PC-9 (cell line): Measurements from ENCODE around the gene TRIM7. TPM values are rescaled to one million over a fixed set of nuclear protein-coding genes. Genes with fewer than 3 reads are reported as not detected.
"Not testable (repeated sequence)": the region's sequence is repeated elsewhere in the genome, so short reads cannot be mapped to it uniquely, and the experiment has no call there.

Experiments used
- BruUV-seq: library from RNA; stranded (reverse); fragments of 400-500 nt; replicated peaks from 2 replicates; lab custom pipeline; 2021; lab: Mats Ljungman, UMichigan
- CTCF ChIA-PET: fragments of 300-600 bp; sonication (Branson Sonifier 250); formaldehyde crosslinking; loops from one replicate; lab custom pipeline; 2022; ENCODE audit warnings: antibody characterized with exemption; lab: Charles Lee
- POLR2A ChIA-PET: fragments of 300-600 bp; sonication (Branson Sonifier 250); formaldehyde crosslinking; loops from one replicate; lab custom pipeline; 2022; ENCODE audit warnings: antibody characterized with exemption; ENCODE audit not compliant: unreplicated experiment; lab: Charles Lee
- DNase-seq, 2 experiments: peaks; one replicate each; pipeline versions ENCODE4 v3.0.0 to v3.0.0-alpha.2; 2015 to 2022; ENCODE audit warnings: mixed read lengths in 1 of 2
- H2AFZ ChIP-seq: fragments of 200-600 bp; sonication (generic); 2 replicates; pipeline ENCODE4 v1.8.1; 2017; ENCODE audit warnings: antibody characterized with exemption
- H3F3A ChIP-seq: fragments of 200-600 bp; sonication (generic); 2 replicates; pipeline ENCODE4 v1.8.1; 2017; ENCODE audit warnings: antibody characterized with exemption, mild to moderate bottlenecking, low read depth; ENCODE audit not compliant: insufficient read depth
- H3K27ac ChIP-seq: fragments of 200-600 bp; sonication (generic); 2 replicates; pipeline ENCODE4 v1.6.1; 2016; ENCODE audit warnings: mixed run types
- H3K27me3 ChIP-seq: fragments of 200-600 bp; sonication (generic); 2 replicates; pipeline ENCODE4 v1.6.1; 2016; ENCODE audit warnings: low read depth, mixed run types; ENCODE audit not compliant: insufficient read depth
- H3K36me3 ChIP-seq: fragments of 200-600 bp; sonication (generic); 2 replicates; pipeline ENCODE4 v1.6.1; 2016; ENCODE audit warnings: low read depth, mixed run types
- H3K4me1 ChIP-seq: fragments of 200-600 bp; sonication (generic); replicated peaks from 2 replicates; pipeline ENCODE4 v1.6.1; 2016; ENCODE audit warnings: mixed run types; ENCODE audit not compliant: insufficient read depth
- H3K4me2 ChIP-seq: fragments of 200-600 bp; sonication (generic); 2 replicates; pipeline ENCODE4 v1.6.1; 2017; ENCODE audit warnings: mixed run types
- H3K4me3 ChIP-seq: fragments of 200-600 bp; sonication (generic); 2 replicates; pipeline ENCODE4 v1.6.1; 2016; ENCODE audit warnings: mixed run types
- H3K79me2 ChIP-seq: fragments of 200-600 bp; sonication (generic); 2 replicates; pipeline ENCODE4 v1.6.1; 2017; ENCODE audit warnings: low read depth, mixed run types
- H3K9me2 ChIP-seq: fragments of 200-600 bp; sonication (generic); 2 replicates; pipeline ENCODE4 v1.8.1; 2017; ENCODE audit warnings: mild to moderate bottlenecking; ENCODE audit not compliant: insufficient read depth
- H3K9me3 ChIP-seq: fragments of 200-600 bp; sonication (generic); 2 replicates; pipeline ENCODE4 v1.8.1; 2016; ENCODE audit warnings: low read depth; ENCODE audit not compliant: insufficient read depth
- H4K20me1 ChIP-seq: fragments of 200-600 bp; sonication (generic); 2 replicates; pipeline ENCODE4 v1.8.1; 2017; ENCODE audit not compliant: insufficient read depth
- EZH2 ChIP-seq: fragments of 200-600 bp; sonication (generic); IDR thresholded peaks from 2 replicates; pipeline ENCODE4 v1.8.0; 2017; ENCODE audit warnings: antibody characterized with exemption, low read depth
- intact Hi-C: fragments of 100-400 bp; cut with micrococcal nuclease; formaldehyde crosslinking; loops from one replicate; pipeline ENCODE4 v1.10.0; 2022; ENCODE audit not compliant: unreplicated experiment
- total RNA-seq: library from RNA; stranded (reverse); gene quantifications from 2 replicates; pipeline ENCODE4 v1.2.3, GENCODE V29; 2021
- TF ChIP-seq, protein P1 (sequence below): fragments of 200-600 bp; sonication (generic); conservative IDR thresholded peaks from 2 replicates; pipeline ENCODE4 v1.6.1; 2017; ENCODE audit warnings: mixed run types, antibody characterized with exemption, mild to moderate bottlenecking, moderate library complexity

The TRIM7 gene
- total RNA-seq, 1 experiment from 2014 or later: 9.2 TPM

DNA sequence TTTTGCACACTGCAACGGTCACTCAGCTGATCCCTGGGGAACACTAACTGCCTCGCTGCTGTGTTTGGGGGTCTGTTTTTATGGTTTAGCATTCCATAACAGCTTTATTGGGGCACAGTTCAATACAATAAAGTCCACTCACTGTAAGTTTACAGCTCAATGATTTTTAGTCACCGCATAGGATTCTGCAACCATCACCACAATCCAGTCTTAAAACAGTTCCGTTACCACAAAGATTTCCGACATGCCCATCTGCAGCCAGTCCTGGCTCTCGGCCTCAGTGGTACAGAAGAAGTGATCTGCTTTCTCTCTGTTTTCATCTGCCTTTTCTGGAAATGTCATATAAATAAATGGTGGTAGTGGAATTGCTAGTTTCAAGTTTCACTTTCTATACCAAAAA is 34.0 kb downstream of the TRIM7 start:
- no peaks in the 10 kb centered on the region for H3K36me3 ChIP-seq
- no peaks in the 10 kb centered on the region for H3F3A ChIP-seq
- no peaks in the 10 kb centered on the region for H3K79me2 ChIP-seq
- POLR2A ChIA-PET: no interaction called here
- no peaks in the 10 kb centered on the region for H3K9me3 ChIP-seq
- no peaks in the 10 kb centered on the region for H3K27me3 ChIP-seq
- CTCF ChIA-PET: no interaction called here
- H3K4me3 ChIP-seq: no peak overlapping the region
- H3K4me2 ChIP-seq: no peak overlapping the region
- H2AFZ ChIP-seq: no peak overlapping the region
- TF ChIP-seq, protein P1, sequence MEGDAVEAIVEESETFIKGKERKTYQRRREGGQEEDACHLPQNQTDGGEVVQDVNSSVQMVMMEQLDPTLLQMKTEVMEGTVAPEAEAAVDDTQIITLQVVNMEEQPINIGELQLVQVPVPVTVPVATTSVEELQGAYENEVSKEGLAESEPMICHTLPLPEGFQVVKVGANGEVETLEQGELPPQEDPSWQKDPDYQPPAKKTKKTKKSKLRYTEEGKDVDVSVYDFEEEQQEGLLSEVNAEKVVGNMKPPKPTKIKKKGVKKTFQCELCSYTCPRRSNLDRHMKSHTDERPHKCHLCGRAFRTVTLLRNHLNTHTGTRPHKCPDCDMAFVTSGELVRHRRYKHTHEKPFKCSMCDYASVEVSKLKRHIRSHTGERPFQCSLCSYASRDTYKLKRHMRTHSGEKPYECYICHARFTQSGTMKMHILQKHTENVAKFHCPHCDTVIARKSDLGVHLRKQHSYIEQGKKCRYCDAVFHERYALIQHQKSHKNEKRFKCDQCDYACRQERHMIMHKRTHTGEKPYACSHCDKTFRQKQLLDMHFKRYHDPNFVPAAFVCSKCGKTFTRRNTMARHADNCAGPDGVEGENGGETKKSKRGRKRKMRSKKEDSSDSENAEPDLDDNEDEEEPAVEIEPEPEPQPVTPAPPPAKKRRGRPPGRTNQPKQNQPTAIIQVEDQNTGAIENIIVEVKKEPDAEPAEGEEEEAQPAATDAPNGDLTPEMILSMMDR: no peak
- TF ChIP-seq EZH2: no peak
- no peaks in the 10 kb centered on the region for H3K4me1 ChIP-seq
- H4K20me1 ChIP-seq: no peaks in the 10 kb centered on the region
- no TSS peak for BruUV-seq
- no peaks in the 10 kb centered on the region for H3K9me2 ChIP-seq
- DNase-seq: no peak
- intact Hi-C loops: no loop called here
- H3K27ac ChIP-seq: no peak overlapping the region

DNA sequence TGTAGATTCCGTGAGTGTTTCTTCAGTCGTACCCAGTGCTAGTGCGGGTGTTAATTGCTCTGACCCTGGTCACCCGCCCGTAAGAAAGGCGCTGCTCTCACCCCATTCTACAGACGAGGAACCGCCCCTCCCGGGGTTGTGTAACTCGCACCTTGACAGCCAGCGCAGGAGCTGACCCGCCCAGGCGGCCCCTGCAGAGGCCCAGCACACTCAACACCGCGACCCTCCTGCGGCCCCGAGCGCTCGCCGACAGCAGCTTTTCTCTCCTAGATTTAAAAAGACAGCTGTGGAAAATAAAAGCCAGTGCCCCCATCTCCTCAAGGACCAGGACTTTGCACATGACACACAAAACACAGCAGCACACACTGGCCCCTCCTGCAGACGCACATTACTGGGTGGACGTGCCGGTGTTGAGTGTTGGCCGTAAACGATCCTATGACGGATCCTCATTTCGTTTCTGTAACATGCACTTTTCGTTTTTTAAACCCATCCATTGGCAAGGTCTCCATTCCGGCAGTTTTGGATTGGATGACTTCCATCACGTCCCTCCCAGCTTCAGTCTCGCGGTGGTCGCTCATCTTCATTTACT is 34.7 kb downstream of the TRIM7 start:
- Histone ChIP-seq H3K9me2 (no peaks in the 10 kb centered on the region), H3K27me3 (no peaks in the 10 kb centered on the region), H3K4me3 (no peak overlapping the region), H3K79me2 (no peaks in the 10 kb centered on the region), H3K27ac (no peak overlapping the region), H3K4me2 (no peak overlapping the region), H3K9me3 (no peaks in the 10 kb centered on the region), H3K4me1 (no peaks in the 10 kb centered on the region), H2AFZ (no peak overlapping the region), H4K20me1 (no peaks in the 10 kb centered on the region), H3K36me3 (no peaks in the 10 kb centered on the region), H3F3A (no peaks in the 10 kb centered on the region)
- no peak for TF ChIP-seq EZH2
- TF ChIP-seq, protein P1: no peak
- no peak for DNase-seq
- intact Hi-C loops: no loop called here
- BruUV-seq: no TSS peak
- ChIA-PET CTCF (no interaction called here), POLR2A (no interaction called here)

DNA sequence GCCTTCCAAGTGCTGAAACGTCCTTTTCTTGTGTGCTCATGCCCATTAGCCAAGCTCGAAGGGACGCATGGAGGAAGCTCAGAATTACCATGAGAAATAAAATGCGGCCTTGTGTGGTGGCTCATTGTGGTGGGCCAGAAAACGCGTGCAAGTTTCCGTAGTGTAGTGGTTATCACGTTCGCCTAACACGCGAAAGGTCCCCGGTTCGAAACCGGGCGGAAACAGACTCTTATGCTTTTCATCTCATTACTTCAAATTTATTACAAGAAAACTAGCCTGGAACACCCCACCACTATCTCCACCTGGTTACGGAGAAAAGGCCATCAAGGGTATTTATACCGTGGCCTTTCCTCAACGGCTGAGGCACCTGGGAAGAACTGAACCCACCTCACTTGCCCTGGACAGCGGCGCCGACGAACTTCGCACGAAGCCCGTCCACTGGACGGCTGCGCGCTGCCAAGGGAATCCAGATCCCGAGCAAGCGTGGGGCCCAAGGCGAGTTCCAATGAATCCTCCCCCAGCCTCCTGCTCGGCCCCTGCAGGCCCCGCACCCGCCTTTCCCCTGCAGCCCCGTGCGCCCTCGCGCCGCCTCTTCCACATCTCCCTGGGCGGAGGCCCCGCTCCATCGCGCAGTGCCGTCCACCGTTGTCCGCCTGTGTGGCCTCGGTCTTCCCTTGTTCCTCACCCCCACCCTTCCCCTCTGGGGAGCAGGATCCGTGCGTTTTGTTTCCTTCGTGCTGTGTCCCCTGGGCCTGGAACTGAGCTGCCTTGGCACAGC is 35.3 kb downstream of the TRIM7 start:
- H3K9me3 ChIP-seq, H3K4me2 ChIP-seq, POLR2A ChIA-PET, DNase-seq, H3F3A ChIP-seq, H3K9me2 ChIP-seq, H3K4me1 ChIP-seq, H3K27ac ChIP-seq, H3K27me3 ChIP-seq, intact Hi-C loops, H3K79me2 ChIP-seq, H4K20me1 ChIP-seq, H3K4me3 ChIP-seq, H3K36me3 ChIP-seq, H2AFZ ChIP-seq, BruUV-seq, CTCF ChIA-PET: not testable (repeated sequence)
